Tongue (tissue), 2 donors: ENCODE results near the gene KCNIP3. TPM values are rescaled to one million over a fixed set of nuclear protein-coding genes. Genes with fewer than 3 reads are reported as not detected.
"Not testable (repeated sequence)": the region's sequence is repeated elsewhere in the genome, so short reads cannot be mapped to it uniquely, and the experiment has no call there.

ENCODE experiments used
- DNase-seq: peaks from one replicate; pipeline ENCODE4 v3.0.0-alpha.2; 2015
- total RNA-seq: library from RNA; depleted of rRNA; stranded (reverse); fragments of >200 nt; gene quantifications from one replicate; pipeline ENCODE4 v1.2.3, GENCODE V29; 2014

Gene KCNIP3
- total RNA-seq, 1 donor from 2014 or later, result 8.8 TPM

GRCh38 chr2:95415561-95415960, 118.4 kb downstream of the KCNIP3 start:
- DNase-seq, result not testable (repeated sequence)

DNA sequence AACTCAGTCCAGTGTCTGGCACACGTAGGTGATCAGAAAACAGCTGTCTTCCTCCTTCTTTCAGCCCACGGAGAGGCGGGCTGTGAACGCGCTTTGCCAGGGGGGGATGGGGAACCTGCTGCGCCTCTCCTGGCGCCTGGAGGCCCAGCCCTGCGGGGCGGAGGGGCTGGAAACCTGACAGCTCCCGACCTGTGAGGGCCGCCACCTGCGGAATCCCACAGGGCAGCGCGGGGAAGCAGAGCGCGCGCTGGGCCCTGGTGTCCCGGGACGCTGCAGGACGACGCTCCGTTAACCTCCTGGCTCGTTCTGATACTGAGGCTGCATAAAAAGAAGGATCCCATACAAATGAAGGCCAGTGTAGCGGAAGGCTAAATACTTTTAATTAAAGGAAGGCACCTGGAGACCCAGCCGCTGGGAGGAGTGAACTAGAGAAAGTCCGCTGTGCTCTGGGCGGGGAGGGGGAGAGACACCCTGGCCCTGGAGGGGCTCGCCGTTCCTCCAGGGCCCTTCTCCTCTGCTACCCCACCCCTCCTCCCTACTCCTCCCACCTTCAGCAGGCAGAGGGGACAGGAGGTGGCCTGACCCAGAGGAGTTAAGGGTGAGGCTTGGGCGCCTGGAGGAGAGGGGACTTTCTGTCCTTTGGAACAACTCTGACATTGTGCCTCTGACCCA, 130.2 kb downstream of the KCNIP3 start:
- DNase-seq, result not testable (repeated sequence)

DNA sequence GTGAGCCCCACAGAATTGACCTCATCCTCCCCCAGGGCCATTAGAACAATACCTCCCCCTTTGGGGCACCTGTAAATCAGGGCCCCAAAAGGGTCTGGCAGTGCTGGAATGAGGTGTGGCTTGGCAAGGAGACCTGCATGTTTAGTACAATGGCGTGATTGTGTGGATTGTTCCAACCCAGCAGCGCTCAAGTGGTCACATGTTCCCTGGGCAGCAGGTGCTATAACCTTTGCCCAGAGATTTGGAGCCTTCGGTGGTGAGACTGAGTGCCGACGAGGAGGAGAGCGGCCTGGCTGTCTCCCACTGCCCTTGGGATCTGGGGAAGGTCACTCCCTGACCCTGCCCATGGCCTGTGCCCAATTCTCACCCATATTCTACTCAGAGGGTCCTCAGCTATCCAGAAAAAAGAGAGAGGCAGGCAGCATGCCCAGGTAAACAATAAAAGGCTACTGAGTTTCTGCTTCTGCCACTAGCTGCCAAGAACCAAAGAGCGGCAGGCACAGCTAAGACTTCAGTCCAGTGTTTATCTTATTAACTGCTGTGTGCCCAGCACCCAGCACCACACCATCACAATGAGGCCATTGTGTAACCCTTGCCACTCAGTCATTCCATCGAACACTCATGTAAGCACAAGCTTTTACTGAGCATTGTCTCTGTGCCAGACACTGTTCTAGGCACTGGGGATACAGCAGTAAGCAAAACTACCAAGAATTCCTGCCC, 132.8 kb downstream of the KCNIP3 start:
- not testable (repeated sequence) for DNase-seq

DNA sequence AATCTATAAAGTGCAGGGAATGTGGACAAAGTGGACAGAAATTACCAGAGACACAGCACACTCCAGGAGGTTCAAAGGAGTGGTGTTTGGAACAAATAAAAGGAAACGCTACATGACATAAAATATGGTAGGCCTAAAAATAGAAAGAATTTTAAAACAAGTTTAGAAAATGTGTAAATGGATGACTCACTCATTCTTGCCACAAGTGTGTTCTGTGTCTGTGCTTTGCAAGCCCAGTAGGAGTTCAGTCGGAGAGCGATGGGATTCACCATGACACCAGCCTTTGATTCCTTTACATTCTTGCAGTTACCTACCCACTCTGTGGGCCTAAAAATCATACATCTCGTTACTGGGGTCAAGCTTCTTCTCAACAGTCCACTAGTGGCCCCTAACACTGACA, 136.2 kb downstream of the KCNIP3 start:
- DNase-seq, result not testable (repeated sequence)

GRCh38 chr2:95433973-95434372, 136.8 kb downstream of the KCNIP3 start:
- DNase-seq, result not testable (repeated sequence)

DNA sequence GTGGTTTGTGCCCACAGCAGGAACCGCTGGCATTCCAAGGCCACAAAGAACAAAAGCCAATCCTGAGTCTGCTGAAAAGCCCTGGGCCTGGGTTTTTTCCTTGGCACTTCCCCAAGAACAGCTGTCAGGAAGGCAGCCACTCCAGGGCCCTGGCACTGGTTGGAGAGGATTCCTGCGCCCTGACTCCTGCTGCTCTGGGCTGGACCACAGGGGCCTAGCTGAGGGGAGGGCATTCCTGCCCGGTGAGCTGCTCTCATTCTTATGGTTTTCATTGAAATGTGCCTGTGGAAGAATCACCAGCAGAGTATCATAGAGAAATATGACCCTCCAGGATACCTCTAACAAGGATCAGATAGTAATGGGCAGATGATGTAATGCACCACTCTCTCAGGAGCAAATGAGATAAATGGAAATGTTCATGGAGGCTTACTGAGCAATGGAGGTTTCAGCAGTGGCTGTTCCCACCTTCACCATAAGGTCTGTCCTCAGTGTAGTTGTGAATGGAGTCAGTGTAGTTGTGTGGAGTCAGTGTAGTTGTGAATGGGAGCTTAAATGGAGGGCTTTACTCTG, 137.4 kb downstream of the KCNIP3 start:
- not testable (repeated sequence) for DNase-seq

DNA sequence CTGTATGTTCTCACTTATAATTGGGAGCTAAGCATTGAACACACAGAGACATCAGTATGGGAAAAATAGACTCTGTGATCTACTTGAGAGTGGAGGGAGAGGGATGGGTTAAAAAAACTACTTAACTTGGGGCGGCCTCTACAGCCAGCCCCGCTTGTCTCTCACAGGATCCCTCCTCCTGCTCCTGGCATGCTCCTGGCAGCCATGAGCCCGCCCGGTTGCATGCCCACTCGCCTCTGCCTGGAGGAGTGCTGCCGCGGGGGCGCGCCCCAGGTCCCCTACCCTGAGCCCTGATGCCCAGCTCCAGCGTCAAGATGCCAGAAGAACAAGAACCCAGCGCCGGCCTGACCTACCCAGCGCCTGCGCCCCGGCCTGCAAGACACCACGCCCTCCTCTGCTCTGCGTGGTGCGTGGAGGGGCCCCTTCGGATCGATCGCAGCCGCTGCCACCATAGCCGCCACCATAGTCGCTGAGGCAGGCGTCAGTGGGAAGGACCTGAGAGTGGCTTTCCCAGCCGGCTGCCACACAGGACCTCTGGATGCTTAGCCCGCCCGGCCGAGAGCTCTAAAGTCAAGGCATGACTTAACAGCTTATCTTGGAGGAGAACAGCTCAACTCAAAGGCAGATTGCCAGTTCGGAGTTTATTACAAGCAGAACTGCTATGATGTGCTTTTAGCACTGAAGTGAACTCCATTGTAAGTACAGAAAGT, 138.2 kb downstream of the KCNIP3 start:
- not testable (repeated sequence) for DNase-seq

Other genes with a start within 250 kb of the KCNIP3 start
- 55.6 TPM for gene MRPS5, start 175.5 kb upstream of the KCNIP3 start, total RNA-seq
- 31.4 TPM for gene ZNF514, start 137.5 kb upstream of the KCNIP3 start, total RNA-seq
- gene ZNF2, start 131.5 kb upstream of the KCNIP3 start, total RNA-seq, result 7.9 TPM
- 11.7 TPM for gene ZNF892, start 89.8 kb upstream of the KCNIP3 start, total RNA-seq
- gene PROM2, start 22.9 kb upstream of the KCNIP3 start, total RNA-seq, result 12.6 TPM
- gene FAHD2A, start 105.4 kb downstream of the KCNIP3 start, total RNA-seq, result 20.8 TPM
- gene TRIM43B, start 187.4 kb downstream of the KCNIP3 start, total RNA-seq, result not detected